SK-N-SH (cell line): ENCODE measurements around the gene IFT27. TPM values are rescaled to one million over a fixed set of nuclear protein-coding genes. Genes with fewer than 3 reads are reported as not detected.

Source experiments
- CTCF ChIA-PET: fragments of 300-600, 350-600 bp; formaldehyde crosslinking; extraction: SDS; loops from one replicate; lab custom pipeline; 2021; lab: Yijun Ruan, JAX
- POLR2A ChIA-PET: fragments of 350-600 bp; sonication (Branson Sonifier 250); formaldehyde crosslinking; extraction: SDS; loops from one replicate; lab custom pipeline; 2020; ENCODE audit warnings: antibody characterized with exemption, inconsistent platforms; lab: Yijun Ruan, JAX
- DNase-seq: peaks from one replicate; pipeline ENCODE4 v3.0.0; 2012
- H2AFZ ChIP-seq: fragments of 200-600 bp; sonication (generic); 2 replicates; pipeline ENCODE4 v1.8.1; 2016; ENCODE audit warnings: antibody characterized with exemption, mild to moderate bottlenecking, low read depth
- H3F3A ChIP-seq: fragments of 200-600 bp; sonication (generic); replicated peaks from 2 replicates; pipeline ENCODE3; 2016; ENCODE audit warnings: antibody characterized with exemption, mild to moderate bottlenecking; ENCODE audit not compliant: insufficient read depth
- H3K27ac ChIP-seq, 2 experiments: fragments of 200-500 bp in 1 of 2; fragments of 200-600 bp in 1 of 2; sonication (Bioruptor generic) in 1 of 2; sonication (generic), shearing (Covaris generic) in 1 of 2; 2 replicates each; pipeline versions ENCODE4 v1.5.1 to v1.6.1; 2014 to 2016; ENCODE audit warnings: low read depth in 2 of 2, inconsistent platforms in 1 of 2, low read length in 1 of 2, mild to moderate bottlenecking in 1 of 2, mixed read lengths in 1 of 2
- H3K27me3 ChIP-seq: fragments of 200-600 bp; sonication (generic), shearing (Covaris generic); 2 replicates; pipeline ENCODE4 v1.6.1; 2016; ENCODE audit warnings: mixed run types; ENCODE audit not compliant: insufficient read depth
- H3K36me3 ChIP-seq, 2 experiments: fragments of 200-500 bp in 1 of 2; fragments of 200-600 bp in 1 of 2; sonication (Bioruptor generic) in 1 of 2; sonication (generic) in 1 of 2; replicated peaks in 1 of 2; 2 replicates each; pipeline versions ENCODE3 to v1.5.1; 2014 to 2016; ENCODE audit warnings: low read length in 1 of 2, mild to moderate bottlenecking in 1 of 2; ENCODE audit not compliant: insufficient read depth in 2 of 2, control insufficient read depth in 1 of 2
- H3K4me1 ChIP-seq, 2 experiments: fragments of 200-500 bp in 1 of 2; fragments of 200-600 bp in 1 of 2; sonication (Bioruptor generic) in 1 of 2; sonication (generic), shearing (Covaris generic) in 1 of 2; 2 replicates each; pipeline versions ENCODE4 v1.5.1 to v1.6.1; 2014 to 2016; ENCODE audit warnings: low read depth in 1 of 2, low read length in 1 of 2, mixed run types in 1 of 2; ENCODE audit not compliant: insufficient read depth in 2 of 2, control insufficient read depth in 1 of 2
- H3K4me2 ChIP-seq: fragments of 200-600 bp; sonication (generic), shearing (Covaris generic); 2 replicates; pipeline ENCODE4 v1.6.1; 2017; ENCODE audit warnings: mixed run types
- H3K4me3 ChIP-seq, 2 experiments: fragments of 200-500 bp in 1 of 2; fragments of 200-600 bp in 1 of 2; sonication (Bioruptor generic) in 1 of 2; sonication (generic), shearing (Covaris generic) in 1 of 2; 2 replicates each; pipeline versions ENCODE4 v1.5.1 to v1.8.1; 2014 to 2016; ENCODE audit warnings: low read depth in 2 of 2, inconsistent platforms in 1 of 2, low read length in 1 of 2, mild to moderate bottlenecking in 1 of 2, mixed read lengths in 1 of 2, moderate library complexity in 1 of 2
- H3K79me2 ChIP-seq: fragments of 200-600 bp; sonication (generic); 2 replicates; pipeline ENCODE4 v1.8.1; 2017; ENCODE audit warnings: mild to moderate bottlenecking; ENCODE audit not compliant: insufficient read depth
- H3K9ac ChIP-seq: fragments of 200-600 bp; sonication (generic); 2 replicates; pipeline ENCODE4 v1.6.1; 2017; ENCODE audit warnings: mixed run types
- H3K9me2 ChIP-seq: fragments of 200-600 bp; sonication (generic); 2 replicates; pipeline ENCODE4 v1.6.1; 2017; ENCODE audit warnings: mixed run types
- H3K9me3 ChIP-seq: fragments of 200-600 bp; sonication (generic); 2 replicates; pipeline ENCODE4 v1.6.1; 2017; ENCODE audit warnings: mixed run types, mild to moderate bottlenecking, moderate library complexity
- H4K20me1 ChIP-seq: fragments of 200-600 bp; sonication (generic); 2 replicates; pipeline ENCODE4 v1.6.1; 2017; ENCODE audit warnings: mild to moderate bottlenecking, mixed run types; ENCODE audit not compliant: insufficient read depth
- CTCF ChIP-seq: fragments of 200-600 bp; sonication (generic); IDR thresholded peaks from 2 replicates; pipeline ENCODE4 v1.6.1; 2017; ENCODE audit warnings: antibody characterized with exemption, mild to moderate bottlenecking, moderate library complexity
- GATA2 ChIP-seq: sonication (generic); formaldehyde crosslinking; IDR thresholded peaks from 2 replicates; pipeline ENCODE4 v1.5.0; 2020; ENCODE audit warnings: mild to moderate bottlenecking, missing genetic modification reagents
- JUND ChIP-seq: IDR thresholded peaks from 2 replicates; pipeline ENCODE4 v1.4.0; 2012
- MEF2A ChIP-seq: IDR thresholded peaks from 2 replicates; pipeline ENCODE4 v1.4.0; 2012; ENCODE audit warnings: low read depth, borderline replicate concordance
- MXI1 ChIP-seq: IDR thresholded peaks from 2 replicates; pipeline ENCODE4 v1.6.1; 2012; ENCODE audit warnings: mild to moderate bottlenecking, low read depth, low read length, improper control_type of control experiment
- NFIC ChIP-seq: IDR thresholded peaks from 2 replicates; pipeline ENCODE4 v1.4.0; 2012; ENCODE audit warnings: borderline replicate concordance
- SIN3A ChIP-seq: IDR thresholded peaks from 2 replicates; pipeline ENCODE4 v1.6.1; 2012; ENCODE audit warnings: low read depth, mild to moderate bottlenecking, low read length, moderate library complexity, borderline replicate concordance
- SMC3 ChIP-seq: IDR thresholded peaks from 2 replicates; pipeline ENCODE4 v1.6.1; 2012; ENCODE audit warnings: low read depth, low read length, improper control_type of control experiment
- TAF1 ChIP-seq: IDR thresholded peaks from 2 replicates; pipeline ENCODE4 v1.6.1; 2012; ENCODE audit warnings: low read depth, mild to moderate bottlenecking, low read length, moderate library complexity, borderline replicate concordance
- ZBTB33 ChIP-seq: IDR thresholded peaks from 2 replicates; pipeline ENCODE4 v1.4.0; 2012; ENCODE audit warnings: low read depth, borderline replicate concordance
- whole genome bisulfite sequencing: methylation state at CpG from one replicate; pipeline ENCODE4 v1.1.6; 2017; ENCODE audit warnings: low lambda C conversion rate; 5-methylcytosine and 5-hydroxymethylcytosine counted together
- polyA plus RNA-seq, 3 experiments: library from polyadenylated mRNA; depleted of rRNA; stranded (reverse); fragments of >200 nt; gene quantifications; 2 replicates each; pipeline ENCODE4 v1.2.3, GENCODE V29; 2012

The IFT27 gene
- polyA plus RNA-seq, 1 of the 3 experiments (the other 2 are of a cell fraction), result 29.4 TPM

- no peak for DNase-seq
- CTCF ChIA-PET, result interaction anchor here (0.7 kb wide), 1 partner anchor 33 kb away, joined by 3 read pairs; no protein-coding TSS in a partner anchor
Observed at GRCh38 chr22:36724836-36725235, 51.1 kb downstream of the IFT27 start.

GRCh38 chr22:36722055-36722454 lies 53.9 kb downstream of the IFT27 start:
- Histone ChIP-seq H3K4me2 (no peak overlapping the region), H3K4me3 (no peak overlapping the region), H3K9ac (no peak overlapping the region), H3K27ac (no peak overlapping the region), H3K9me2 (no peaks in the 10 kb centered on the region), H4K20me1 (no peaks in the 10 kb centered on the region), H3F3A (no peaks in the 10 kb centered on the region), H3K27me3 (peaks cover 13% of the 10 kb centered on the region; the same call in 1 of the 2 replicates), H3K79me2 (no peaks in the 10 kb centered on the region), H2AFZ (no peak overlapping the region), H3K4me1 (no peaks in the 10 kb centered on the region; a peak in 1 of 4 replicates), H3K9me3 (no peaks in the 10 kb centered on the region), H3K36me3 (no peaks in the 10 kb centered on the region)
- TF ChIP-seq SIN3A (no peak), JUND (no peak), MXI1 (no peak), GATA2 (CRISPR knock-in tag) (no peak), ZBTB33 (no peak), NFIC (no peak), TAF1 (no peak), SMC3 (no peak)
- CTCF ChIA-PET, result interaction anchor here (1.1 kb wide), 1 partner anchor 80 kb away, joined by 3 read pairs; no protein-coding TSS in a partner anchor
- DNase-seq, result no peak
- POLR2A ChIA-PET, result no interaction called here

More at GRCh38 chr22:36724836-36725235, 51.1 kb downstream of the IFT27 start:
- Histone ChIP-seq H4K20me1 (no peaks in the 10 kb centered on the region), H3K9me3 (no peaks in the 10 kb centered on the region), H3K9ac (no peak overlapping the region), H3K9me2 (no peaks in the 10 kb centered on the region), H3K27ac (no peak overlapping the region), H3K4me1 (no peaks in the 10 kb centered on the region), H3K36me3 (no peaks in the 10 kb centered on the region), H3K79me2 (no peaks in the 10 kb centered on the region), H3K4me2 (no peak overlapping the region), H3K27me3 (peaks cover 13% of the 10 kb centered on the region; the same call in 1 of the 2 replicates), H2AFZ (no peak overlapping the region), H3F3A (no peaks in the 10 kb centered on the region), H3K4me3 (no peak overlapping the region)
- POLR2A ChIA-PET, result no interaction called here
- WGBS, result 38% methylated on average over 4 of the region's 4 CpGs
- TF ChIP-seq CTCF (no peak), MEF2A (no peak)
